ENCODE measurements around the gene CDC14A. TPM values are rescaled to one million over a fixed set of nuclear protein-coding genes. Genes with fewer than 3 reads are reported as not detected.
A peak's percentile ranks its signal among the peaks of the same experiment; 100 is the strongest.

CDC14A gene
- total and polyA plus RNA-seq, 12 donors: 1.4 to 4.0 (median 3.1) TPM

GRCh38 chr1:100411019-100411418 lies 58.7 kb downstream of the CDC14A start:
- TF ChIP-seq CTCF (IDR thresholded peaks at IDR 0.05): no peak
- H3K36me3 ChIP-seq: no peaks in the 10 kb centered on the region
- intact Hi-C loops (cut with DNase I): no loop called here
- no peak overlapping the region for H3K4me3 ChIP-seq
- peaks cover 0 to 39% (median 8%) of the 10 kb centered on the region in 9 donors for H3K4me1 ChIP-seq
- no peaks in the 10 kb centered on the region for H3K27me3 ChIP-seq
- no peaks in the 10 kb centered on the region for H3K9me3 ChIP-seq
- H3K27ac ChIP-seq: no peak overlapping the region
- ATAC-seq: no peak
- 93 to 94% methylated on average over 4 of the region's 4 CpGs for WGBS, 2 donors
- no peak for DNase-seq

DNA sequence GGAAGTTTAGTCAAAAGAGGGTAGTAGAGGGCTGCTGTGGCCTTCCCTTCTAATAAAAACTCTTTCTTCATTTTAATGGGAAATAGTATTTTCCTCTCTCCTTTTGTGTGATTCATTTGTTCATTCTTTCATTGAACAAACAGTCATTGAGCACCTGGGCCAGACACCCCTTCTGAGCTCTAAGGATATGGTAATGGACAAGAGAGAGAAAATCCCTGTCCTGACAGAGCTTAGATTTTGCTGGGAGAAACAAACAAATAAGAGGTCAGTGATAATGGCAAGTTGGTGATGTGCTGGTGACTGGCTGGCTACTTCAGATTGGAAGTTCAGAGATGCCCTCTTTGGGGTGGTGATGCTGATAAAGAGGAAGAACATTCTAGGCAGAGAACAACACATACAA lies 59.3 kb downstream of the CDC14A start:
- intact Hi-C loops (cut with DNase I): no loop called here
- Histone ChIP-seq H3K9me3 (no peaks in the 10 kb centered on the region), H3K27ac (no peak overlapping the region), H3K4me3 (no peak overlapping the region), H3K4me1 (peaks cover 0 to 43% (median 8%) of the 10 kb centered on the region in 9 donors), H3K27me3 (no peaks in the 10 kb centered on the region), H3K36me3 (no peaks in the 10 kb centered on the region)
- no peak for TF ChIP-seq CTCF (IDR thresholded peaks at IDR 0.05)
- no peak for ATAC-seq
- no peak for DNase-seq

DNA sequence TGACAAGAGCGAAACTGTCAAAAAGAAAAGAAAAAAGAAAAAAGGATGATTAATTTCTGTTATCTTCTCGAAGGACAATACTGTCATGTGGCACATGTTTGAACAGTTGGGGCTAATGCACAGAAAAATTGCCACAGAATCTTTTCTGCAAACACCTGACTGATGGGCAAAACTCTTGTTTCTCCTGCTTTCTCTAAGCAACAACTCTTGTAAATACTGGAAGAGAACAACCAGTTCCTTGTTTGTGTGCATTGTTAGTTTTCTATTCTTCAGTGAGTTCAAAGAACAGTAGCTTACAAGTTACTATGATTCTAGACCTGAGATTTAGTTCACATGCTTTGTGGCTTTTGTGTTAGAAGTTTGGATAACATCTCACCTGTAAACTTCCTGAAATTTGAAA lies 60.7 kb downstream of the CDC14A start:
- H3K36me3 ChIP-seq: no peaks in the 10 kb centered on the region
- ATAC-seq (peak in 1 of 8 donors; percentile 31), DNase-seq (no peak)
- no peak for TF ChIP-seq CTCF (IDR thresholded peaks at IDR 0.05)
- peaks cover 0 to 43% (median 8%) of the 10 kb centered on the region in 9 donors for H3K4me1 ChIP-seq
- intact Hi-C loops (cut with DNase I): no loop called here
- WGBS, 2 donors: 87 to 93% methylated on average over 2 of the region's 2 CpGs
- no peaks in the 10 kb centered on the region for H3K27me3 ChIP-seq
- H3K27ac ChIP-seq: peak overlapping the region in 1 of 10 donors; percentile 6
- no peak overlapping the region for H3K4me3 ChIP-seq
- no peaks in the 10 kb centered on the region for H3K9me3 ChIP-seq

DNA sequence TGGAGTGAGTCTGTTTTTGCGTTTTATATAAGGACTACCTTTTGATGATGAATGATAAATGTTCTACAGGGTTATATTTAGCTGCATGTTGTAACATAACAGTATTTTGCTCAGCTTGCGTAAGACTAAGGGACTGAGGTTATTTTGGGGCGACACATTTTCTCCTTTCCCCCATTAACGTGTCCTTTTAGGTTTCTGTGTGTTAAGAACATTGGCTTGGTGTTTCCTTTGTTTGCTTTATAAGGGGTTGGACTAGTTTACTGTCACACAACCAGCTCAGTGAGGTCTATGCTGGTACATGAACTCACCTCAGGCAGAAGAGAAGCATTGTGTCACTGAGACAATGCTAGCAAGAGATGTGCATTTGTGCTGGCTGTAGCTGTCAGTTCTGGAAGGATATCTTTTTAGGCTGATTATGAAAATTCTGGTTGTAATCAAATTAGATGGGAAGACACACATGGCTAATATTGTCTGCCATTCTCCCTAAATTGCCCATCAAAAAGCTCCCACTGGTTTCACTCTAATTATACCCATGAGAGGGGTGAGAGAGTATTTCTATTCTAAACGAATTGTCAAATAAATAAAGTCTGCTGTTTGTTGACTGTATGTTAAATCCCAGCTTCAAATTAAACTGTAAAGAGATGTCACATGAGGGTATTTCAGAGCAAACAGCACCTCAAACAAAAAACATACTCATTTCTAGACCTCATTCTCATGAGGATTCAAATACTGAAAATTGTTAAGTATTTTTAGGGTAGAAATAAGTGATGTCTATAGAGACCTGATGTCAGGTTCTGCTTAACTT lies 62.6 kb downstream of the CDC14A start:
- peak overlapping the region in 1 of 10 donors; percentile 38 for H3K27ac ChIP-seq
- peak in 2 of 8 donors; percentile 31 to 55 for ATAC-seq
- TF ChIP-seq CTCF (IDR thresholded peaks at IDR 0.05): no peak
- intact Hi-C loops (cut with DNase I): no loop called here
- no peaks in the 10 kb centered on the region for H3K36me3 ChIP-seq
- H3K4me3 ChIP-seq: no peak overlapping the region
- no peaks in the 10 kb centered on the region for H3K27me3 ChIP-seq
- DNase-seq: no peak
- 85 to 86% methylated on average over 5 of the region's 5 CpGs for WGBS, 2 donors
- H3K9me3 ChIP-seq: no peaks in the 10 kb centered on the region
- H3K4me1 ChIP-seq: peaks cover 0 to 43% (median 8%) of the 10 kb centered on the region in 9 donors

Measured in heart right ventricle (tissue), 16 donors.